ENCODE results near the gene RPS24. TPM values are rescaled to one million over a fixed set of nuclear protein-coding genes. Genes with fewer than 3 reads are reported as not detected.

Gene RPS24
- total and polyA plus RNA-seq, 10 donors, result 1,007 to 8,141 (median 1,662) TPM

- H3K9me3 ChIP-seq, result no peaks in the 10 kb centered on the region
- TF ChIP-seq POLR2A (IDR thresholded peaks at IDR 0.05) (no peak), POLR2AphosphoS5 (IDR thresholded peaks at IDR 0.05) (no peak), CTCF (IDR thresholded peaks at IDR 0.05 in 8 of 11, conservative IDR thresholded peaks at IDR 0.05 in 3 of 11) (no peak)
- H3K27me3 ChIP-seq (replicated peaks in 1 of 7), result no peaks in the 10 kb centered on the region
- no peak overlapping the region for H3K4me3 ChIP-seq
- 80 to 94% (median 89%) methylated on average over 5 of the region's 5 CpGs for WGBS, 5 donors
- H3K36me3 ChIP-seq, result peaks cover 9 to 100% (median 98%) of the 10 kb centered on the region in 6 donors
- no peak for DNase-seq
- H3K27ac ChIP-seq, result no peak overlapping the region
- intact Hi-C loops (cut with DNase I; ENCODE audit: low total_unique reads), result no loop called here
- peaks cover 0 to 7% (median 0%) of the 10 kb centered on the region in 6 donors for H3K4me1 ChIP-seq
These were observed 18.1 kb upstream of the RPS24 start for GRCh38 chr10:78015546-78015945.

- WGBS, 5 donors, result 82 to 97% (median 90%) methylated on average over 5 of the region's 5 CpGs
- no peak for DNase-seq
- peaks cover 7 to 100% (median 98%) of the 10 kb centered on the region in 6 donors for H3K36me3 ChIP-seq
- no peak for TF ChIP-seq CTCF (IDR thresholded peaks at IDR 0.05 in 8 of 11, conservative IDR thresholded peaks at IDR 0.05 in 3 of 11)
- TF ChIP-seq POLR2A (IDR thresholded peaks at IDR 0.05), result no peak
- no peak for TF ChIP-seq POLR2AphosphoS5 (IDR thresholded peaks at IDR 0.05)
- no peaks in the 10 kb centered on the region for H3K9me3 ChIP-seq
- intact Hi-C loops (cut with DNase I; ENCODE audit: low total_unique reads), result no loop called here
- H3K27ac ChIP-seq, result no peak overlapping the region
- no peak overlapping the region for H3K4me3 ChIP-seq
- peaks cover 0 to 7% (median 0%) of the 10 kb centered on the region in 6 donors for H3K4me1 ChIP-seq
- no peaks in the 10 kb centered on the region for H3K27me3 ChIP-seq (replicated peaks in 1 of 7)
These were observed 15.8 kb upstream of the RPS24 start for GRCh38 chr10:78017856-78018255.

GRCh38 chr10:78019264-78019663 is 14.4 kb upstream of the RPS24 start:
- no peak for TF ChIP-seq POLR2A (IDR thresholded peaks at IDR 0.05)
- intact Hi-C loops (cut with DNase I; ENCODE audit: low total_unique reads), result no loop called here
- 89 to 94% (median 92%) methylated on average over 3 of the region's 3 CpGs for WGBS, 5 donors

GRCh38 chr10:78021201-78021600 is 12.5 kb upstream of the RPS24 start:
- no peak overlapping the region for H3K4me3 ChIP-seq
- WGBS, 5 donors, result 77 to 91% (median 88%) methylated on average over 2 of the region's 2 CpGs

More at GRCh38 chr10:78019264-78019663, 14.4 kb upstream of the RPS24 start:
- Histone ChIP-seq H3K9me3 (no peaks in the 10 kb centered on the region), H3K36me3 (peaks cover 3 to 100% (median 100%) of the 10 kb centered on the region in 6 donors), H3K4me3 (no peak overlapping the region), H3K27ac (no peak overlapping the region), H3K27me3 (replicated peaks in 1 of 7) (no peaks in the 10 kb centered on the region), H3K4me1 (no peaks in the 10 kb centered on the region)
- DNase-seq, result no peak

More at GRCh38 chr10:78021201-78021600, 12.5 kb upstream of the RPS24 start:
- no peak overlapping the region for H3K27ac ChIP-seq
- no peak for TF ChIP-seq POLR2A (IDR thresholded peaks at IDR 0.05)
- TF ChIP-seq POLR2AphosphoS5 (IDR thresholded peaks at IDR 0.05), result no peak
- TF ChIP-seq CTCF (IDR thresholded peaks at IDR 0.05 in 8 of 11, conservative IDR thresholded peaks at IDR 0.05 in 3 of 11), result no peak
- peaks cover 13 to 100% (median 100%) of the 10 kb centered on the region in 6 donors for H3K36me3 ChIP-seq
- H3K4me1 ChIP-seq, result peaks cover 0 to 2% (median 0%) of the 10 kb centered on the region in 6 donors
- intact Hi-C loops (cut with DNase I; ENCODE audit: low total_unique reads), result no loop called here
- DNase-seq, result no peak
- H3K9me3 ChIP-seq, result no peaks in the 10 kb centered on the region
- H3K27me3 ChIP-seq (replicated peaks in 1 of 7), result no peaks in the 10 kb centered on the region

Measured in spleen (tissue), 11 donors.